Erythroblast (primary cell): ENCODE data around the gene PDCD11.

Source experiments
- GATA1 ChIP-seq: IDR thresholded peaks from 2 replicates; pipeline ENCODE4 v1.6.1; 2011; ENCODE audit warnings: low read depth, mild to moderate bottlenecking, control low read depth, low read length, moderate library complexity
- POLR2A ChIP-seq: IDR thresholded peaks from 2 replicates; pipeline ENCODE4 v1.6.1; 2011; ENCODE audit warnings: mild to moderate bottlenecking, low read length

GRCh38 chr10:103459615-103460014 is 63.2 kb downstream of the PDCD11 start:
- TF ChIP-seq POLR2A: no peak
- no peak for TF ChIP-seq GATA1
